HL-60 (cell line): ENCODE measurements around the gene CFAP54.
"Not testable (repeated sequence)": the region's sequence is repeated elsewhere in the genome, so short reads cannot be mapped to it uniquely, and the experiment has no call there.

Experiments used
- DNase-seq, 2 experiments: peaks; one replicate each; pipeline ENCODE4 v3.0.0-alpha.2; 2010 to 2020; ENCODE audit warnings: low read depth in 1 of 2, low spot score in 1 of 2
- H3K27ac ChIP-seq: fragments of 250-450 bp; sonication (Bioruptor Pico); replicated peaks from 2 replicates; pipeline ENCODE4 v1.5.1; 2020; ENCODE audit warnings: mild to moderate bottlenecking, moderate library complexity
- H3K27me3 ChIP-seq: fragments of 250-450 bp; sonication (Bioruptor Pico); 2 replicates; pipeline ENCODE4 v1.5.1; 2021; ENCODE audit warnings: mild to moderate bottlenecking, moderate library complexity; ENCODE audit not compliant: insufficient read depth, poor library complexity, severe bottlenecking
- H3K4me3 ChIP-seq: replicated peaks from 2 replicates; pipeline ENCODE4 v1.5.1; 2011; ENCODE audit warnings: mild to moderate bottlenecking, control low read depth, low read length; ENCODE audit not compliant: insufficient read depth
- CTCF ChIP-seq: IDR thresholded peaks from one replicate; pipeline ENCODE4 v1.5.1; 2011; ENCODE audit warnings: low read length, control low read depth, inconsistent platforms; ENCODE audit not compliant: insufficient read depth
- GABPA ChIP-seq: IDR thresholded peaks from 2 replicates; pipeline ENCODE4 v1.6.1; 2012; ENCODE audit warnings: low read depth
- POLR2AphosphoS5 ChIP-seq: IDR thresholded peaks from 2 replicates; pipeline ENCODE4 v1.6.1; 2012; ENCODE audit warnings: low read depth
- SPI1 ChIP-seq: IDR thresholded peaks from 2 replicates; pipeline ENCODE4 v1.6.1; 2012; ENCODE audit warnings: low read depth, mild to moderate bottlenecking, borderline replicate concordance
- TF ChIP-seq, protein P1 (sequence below): IDR thresholded peaks from 2 replicates; pipeline ENCODE4 v1.6.1; 2012; ENCODE audit warnings: low read depth; ENCODE audit not compliant: insufficient replicate concordance

Gene CFAP54

DNA sequence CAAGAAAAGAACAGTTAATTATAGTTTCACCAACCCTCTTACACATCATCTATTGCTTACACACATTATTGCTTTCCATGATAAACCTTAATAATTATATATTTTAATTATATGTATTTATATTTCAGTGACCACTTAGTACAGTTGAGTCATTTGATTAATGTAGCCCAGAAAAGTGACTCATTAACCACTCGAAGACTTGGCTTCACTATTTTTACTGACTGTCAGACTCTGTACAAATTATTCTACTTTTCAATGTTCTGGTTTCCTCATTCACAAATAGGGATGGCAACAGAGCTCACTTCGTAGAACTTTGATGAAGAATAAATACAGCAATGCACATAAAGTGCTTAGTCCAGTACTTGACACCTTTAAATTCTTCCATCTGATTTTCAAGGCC, 98.3 kb downstream of the CFAP54 start:
- Histone ChIP-seq H3K27ac (no peak overlapping the region), H3K4me3 (no peak overlapping the region), H3K27me3 (peaks cover 5% of the 10 kb centered on the region)
- no peak for TF ChIP-seq POLR2AphosphoS5
- TF ChIP-seq CTCF = no peak
- no peak for TF ChIP-seq GABPA
- TF ChIP-seq SPI1 = no peak
- TF ChIP-seq, protein P1, sequence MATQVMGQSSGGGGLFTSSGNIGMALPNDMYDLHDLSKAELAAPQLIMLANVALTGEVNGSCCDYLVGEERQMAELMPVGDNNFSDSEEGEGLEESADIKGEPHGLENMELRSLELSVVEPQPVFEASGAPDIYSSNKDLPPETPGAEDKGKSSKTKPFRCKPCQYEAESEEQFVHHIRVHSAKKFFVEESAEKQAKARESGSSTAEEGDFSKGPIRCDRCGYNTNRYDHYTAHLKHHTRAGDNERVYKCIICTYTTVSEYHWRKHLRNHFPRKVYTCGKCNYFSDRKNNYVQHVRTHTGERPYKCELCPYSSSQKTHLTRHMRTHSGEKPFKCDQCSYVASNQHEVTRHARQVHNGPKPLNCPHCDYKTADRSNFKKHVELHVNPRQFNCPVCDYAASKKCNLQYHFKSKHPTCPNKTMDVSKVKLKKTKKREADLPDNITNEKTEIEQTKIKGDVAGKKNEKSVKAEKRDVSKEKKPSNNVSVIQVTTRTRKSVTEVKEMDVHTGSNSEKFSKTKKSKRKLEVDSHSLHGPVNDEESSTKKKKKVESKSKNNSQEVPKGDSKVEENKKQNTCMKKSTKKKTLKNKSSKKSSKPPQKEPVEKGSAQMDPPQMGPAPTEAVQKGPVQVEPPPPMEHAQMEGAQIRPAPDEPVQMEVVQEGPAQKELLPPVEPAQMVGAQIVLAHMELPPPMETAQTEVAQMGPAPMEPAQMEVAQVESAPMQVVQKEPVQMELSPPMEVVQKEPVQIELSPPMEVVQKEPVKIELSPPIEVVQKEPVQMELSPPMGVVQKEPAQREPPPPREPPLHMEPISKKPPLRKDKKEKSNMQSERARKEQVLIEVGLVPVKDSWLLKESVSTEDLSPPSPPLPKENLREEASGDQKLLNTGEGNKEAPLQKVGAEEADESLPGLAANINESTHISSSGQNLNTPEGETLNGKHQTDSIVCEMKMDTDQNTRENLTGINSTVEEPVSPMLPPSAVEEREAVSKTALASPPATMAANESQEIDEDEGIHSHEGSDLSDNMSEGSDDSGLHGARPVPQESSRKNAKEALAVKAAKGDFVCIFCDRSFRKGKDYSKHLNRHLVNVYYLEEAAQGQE = no peak
- no peak for DNase-seq

DNA sequence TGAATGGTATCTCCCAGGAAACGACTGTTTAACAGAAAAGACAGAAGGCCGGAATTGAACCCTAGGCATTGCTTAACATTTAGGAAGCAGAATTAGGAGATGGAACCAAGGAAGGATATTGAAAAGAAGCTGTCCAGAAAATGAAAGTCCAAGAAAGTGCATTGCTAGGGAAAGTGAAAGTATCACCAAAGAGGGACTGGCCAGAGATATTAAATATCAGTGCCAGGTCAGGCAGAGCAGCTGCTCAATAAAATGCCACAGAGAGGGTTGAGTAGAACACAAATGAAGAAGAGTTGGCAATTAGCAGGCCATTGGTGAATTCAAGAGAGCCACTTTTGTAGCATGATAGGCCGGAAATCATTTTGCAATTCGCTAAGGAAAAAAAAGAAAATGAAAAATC, 101.6 kb downstream of the CFAP54 start:
- Histone ChIP-seq H3K4me3 (no peak overlapping the region), H3K27ac (no peak overlapping the region), H3K27me3 (peaks cover 5% of the 10 kb centered on the region)
- DNase-seq = no peak
- TF ChIP-seq POLR2AphosphoS5 = no peak
- TF ChIP-seq GABPA = no peak
- no peak for TF ChIP-seq SPI1
- TF ChIP-seq, protein P1 = no peak
- no peak for TF ChIP-seq CTCF

DNA sequence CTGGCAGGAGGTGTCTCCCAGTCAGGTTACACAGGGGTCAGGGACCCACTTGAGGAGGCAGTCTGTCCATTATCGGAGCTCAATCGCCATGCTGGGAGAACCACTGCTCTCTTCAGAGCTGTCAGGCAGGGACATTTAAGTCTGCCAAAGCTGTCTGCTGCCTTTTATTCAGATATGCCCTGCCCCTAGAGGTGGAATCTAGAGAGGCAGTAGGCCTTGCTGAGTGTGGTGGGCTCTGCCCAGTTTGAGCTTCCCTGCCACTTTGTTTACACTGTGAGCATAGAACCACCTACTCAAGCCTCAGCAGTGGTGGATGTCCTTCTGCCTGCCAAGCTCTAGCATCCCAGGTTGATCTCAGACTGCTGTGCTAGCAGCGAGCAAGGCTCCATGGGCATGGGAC, 115.0 kb downstream of the CFAP54 start:
- not testable (repeated sequence) for H3K27me3 ChIP-seq

GRCh38 chr12:96605684-96606083, 116.3 kb downstream of the CFAP54 start:
- Histone ChIP-seq H3K27me3 (no peaks in the 10 kb centered on the region), H3K4me3 (no peak overlapping the region), H3K27ac (no peak overlapping the region)
- TF ChIP-seq CTCF = no peak
- TF ChIP-seq SPI1 = no peak
- TF ChIP-seq GABPA = no peak
- no peak for TF ChIP-seq POLR2AphosphoS5
- TF ChIP-seq, protein P1 = no peak
- DNase-seq = no peak

More for the DNA sequence above, 115.0 kb downstream of the CFAP54 start:
- H3K4me3 ChIP-seq, H3K27ac ChIP-seq, DNase-seq: not testable (repeated sequence)
